Activated T-cell treated with anti-CD3 and anti-CD28 coated beads, Interleukin-2, amount 50 U/mL, for 72 hours (primary cell): ENCODE data around the gene EIF5A2. TPM values are rescaled to one million over a fixed set of nuclear protein-coding genes. Genes with fewer than 3 reads are reported as not detected.

Experiments
- ATAC-seq, 2 donors: fragments of 150-1000 bp; cut with Tn5 transposase; replicated peaks in 1 of 2; 2 replicates each; pipeline ENCODE4 v1.10.0; 2021; ENCODE audit warnings: moderate library complexity in 2 of 2, mild to moderate bottlenecking in 1 of 2
- DNase-seq, 2 donors: peaks; one replicate each; pipeline ENCODE4 v3.0.0; 2021 to 2022; ENCODE audit warnings: mixed read lengths in 1 of 2
- H3K27ac Mint-ChIP-seq: one replicate; pipeline ENCODE4 v1.8.0; 2022; ENCODE audit warnings: mild to moderate bottlenecking, moderate library complexity, mixed read lengths
- H3K27me3 Mint-ChIP-seq: one replicate; pipeline ENCODE4 v1.8.0; 2022; ENCODE audit warnings: low read depth, mixed read lengths
- H3K36me3 Mint-ChIP-seq, 2 donors: one replicate each; pipeline ENCODE4 v1.8.0; 2022; ENCODE audit warnings: mixed read lengths in 2 of 2, mild to moderate bottlenecking in 1 of 2; ENCODE audit not compliant: insufficient read depth in 2 of 2
- H3K4me1 Mint-ChIP-seq: one replicate; pipeline ENCODE4 v1.8.0; 2022; ENCODE audit warnings: low read depth, mixed read lengths
- H3K4me3 Mint-ChIP-seq, 2 donors: one replicate each; pipeline ENCODE4 v1.8.0; 2022; ENCODE audit warnings: mild to moderate bottlenecking in 2 of 2, mixed read lengths in 2 of 2, moderate library complexity in 2 of 2
- H3K9me3 Mint-ChIP-seq, 2 donors: one replicate each; pipeline ENCODE4 v1.8.0; 2022; ENCODE audit warnings: mixed read lengths in 2 of 2
- total RNA-seq, 2 donors: library from RNA; stranded (reverse); gene quantifications; one replicate each; pipeline ENCODE4 v1.2.3, GENCODE V29; 2022

EIF5A2 gene
- total RNA-seq, 2 donors from 2014 or later: 6.0 to 7.1 TPM

- H3K4me1 Mint-ChIP-seq: peaks cover 11% of the 10 kb centered on the region
- H3K36me3 Mint-ChIP-seq: peaks cover 9 to 16% of the 10 kb centered on the region in 2 donors
- no peaks in the 10 kb centered on the region for H3K9me3 Mint-ChIP-seq
- H3K27me3 Mint-ChIP-seq: no peaks in the 10 kb centered on the region
- DNase-seq (no peak), ATAC-seq (no peak)
- no peak overlapping the region for H3K27ac Mint-ChIP-seq
- no peak overlapping the region for H3K4me3 Mint-ChIP-seq
Measured at GRCh38 chr3:170864525-170865208, 43.8 kb downstream of the EIF5A2 start.

GRCh38 chr3:170863816-170864215, 44.6 kb downstream of the EIF5A2 start:
- H3K36me3 Mint-ChIP-seq: peaks cover 6 to 10% of the 10 kb centered on the region in 2 donors
- no peak overlapping the region for H3K27ac Mint-ChIP-seq
- no peak for ATAC-seq

GRCh38 chr3:170862618-170863374, 45.6 kb downstream of the EIF5A2 start:
- Mint-ChIP-seq H3K4me1 (peaks cover 17% of the 10 kb centered on the region), H3K27me3 (no peaks in the 10 kb centered on the region), H3K9me3 (no peaks in the 10 kb centered on the region), H3K4me3 (no peak overlapping the region), H3K36me3 (peaks cover 6 to 10% of the 10 kb centered on the region in 2 donors), H3K27ac (no peak overlapping the region)
- no peak for DNase-seq
- peak in 1 of 2 donors; percentile 39 for ATAC-seq

More at GRCh38 chr3:170863816-170864215, 44.6 kb downstream of the EIF5A2 start:
- no peaks in the 10 kb centered on the region for H3K27me3 Mint-ChIP-seq
- H3K9me3 Mint-ChIP-seq: no peaks in the 10 kb centered on the region
- H3K4me3 Mint-ChIP-seq: no peak overlapping the region
- peaks cover 11% of the 10 kb centered on the region for H3K4me1 Mint-ChIP-seq
- no peak for DNase-seq

- Mint-ChIP-seq H3K36me3 (no peaks in the 10 kb centered on the region), H3K4me3 (no peak overlapping the region), H3K4me1 (peaks cover 20% of the 10 kb centered on the region), H3K27me3 (no peaks in the 10 kb centered on the region), H3K27ac (no peak overlapping the region), H3K9me3 (no peaks in the 10 kb centered on the region)
- DNase-seq: no peak
- no peak for ATAC-seq
Measured at GRCh38 chr3:170858599-170858998, 49.8 kb downstream of the EIF5A2 start.

- Mint-ChIP-seq H3K4me3 (no peak overlapping the region), H3K27ac (no peak overlapping the region), H3K27me3 (peaks cover 17% of the 10 kb centered on the region), H3K36me3 (no peaks in the 10 kb centered on the region), H3K9me3 (no peaks in the 10 kb centered on the region), H3K4me1 (peaks cover 9% of the 10 kb centered on the region)
- ATAC-seq (no peak), DNase-seq (no peak)
Measured at GRCh38 chr3:170852324-170852723, 56.1 kb downstream of the EIF5A2 start.

- Mint-ChIP-seq H3K4me3 (no peak overlapping the region), H3K27ac (no peak overlapping the region), H3K36me3 (no peaks in the 10 kb centered on the region), H3K27me3 (peaks cover 30% of the 10 kb centered on the region), H3K9me3 (peaks cover 0 to 3% of the 10 kb centered on the region in 2 donors), H3K4me1 (no peaks in the 10 kb centered on the region)
- ATAC-seq: no peak
- no peak for DNase-seq
Measured at GRCh38 chr3:170848292-170848917, 60.0 kb downstream of the EIF5A2 start.

GRCh38 chr3:170844377-170844776, 64.1 kb downstream of the EIF5A2 start:
- no peak overlapping the region for H3K27ac Mint-ChIP-seq
- no peak overlapping the region for H3K4me3 Mint-ChIP-seq
- DNase-seq: no peak
- H3K27me3 Mint-ChIP-seq: peaks cover 31% of the 10 kb centered on the region
- peaks cover 0 to 3% of the 10 kb centered on the region in 2 donors for H3K9me3 Mint-ChIP-seq
- H3K36me3 Mint-ChIP-seq: no peaks in the 10 kb centered on the region
- H3K4me1 Mint-ChIP-seq: no peaks in the 10 kb centered on the region
- no peak for ATAC-seq

- no peak overlapping the region for H3K27ac Mint-ChIP-seq
- H3K27me3 Mint-ChIP-seq: peaks cover 41% of the 10 kb centered on the region
Measured at GRCh38 chr3:170840291-170840859, 68.1 kb downstream of the EIF5A2 start.

GRCh38 chr3:170839518-170840100, 68.8 kb downstream of the EIF5A2 start:
- Mint-ChIP-seq H3K27me3 (peaks cover 40% of the 10 kb centered on the region), H3K36me3 (no peaks in the 10 kb centered on the region), H3K4me3 (no peak overlapping the region), H3K9me3 (peaks cover 0 to 2% of the 10 kb centered on the region in 2 donors), H3K4me1 (no peaks in the 10 kb centered on the region), H3K27ac (no peak overlapping the region)
- no peak for ATAC-seq
- DNase-seq: no peak

More at GRCh38 chr3:170840291-170840859, 68.1 kb downstream of the EIF5A2 start:
- Mint-ChIP-seq H3K36me3 (no peaks in the 10 kb centered on the region), H3K4me1 (no peaks in the 10 kb centered on the region), H3K4me3 (no peak overlapping the region), H3K9me3 (peaks cover 0 to 3% of the 10 kb centered on the region in 2 donors)
- DNase-seq (no peak), ATAC-seq (no peak)

Other genes starting within 250 kb of the EIF5A2 start
- 100 to 1,000 TPM; 218 to 246 TPM for gene RPL22L1, start 38.4 kb downstream of the EIF5A2 start, total RNA-seq
- not detected for gene SLC2A2, start 118.1 kb upstream of the EIF5A2 start, total RNA-seq